Hepatic stellate cell (primary cell): Measurements from ENCODE around the gene SGCD.

Experiments used
- DNase-seq: peaks from one replicate; pipeline ENCODE4 v3.0.0; 2011; ENCODE audit warnings: low spot score

Gene SGCD

DNA sequence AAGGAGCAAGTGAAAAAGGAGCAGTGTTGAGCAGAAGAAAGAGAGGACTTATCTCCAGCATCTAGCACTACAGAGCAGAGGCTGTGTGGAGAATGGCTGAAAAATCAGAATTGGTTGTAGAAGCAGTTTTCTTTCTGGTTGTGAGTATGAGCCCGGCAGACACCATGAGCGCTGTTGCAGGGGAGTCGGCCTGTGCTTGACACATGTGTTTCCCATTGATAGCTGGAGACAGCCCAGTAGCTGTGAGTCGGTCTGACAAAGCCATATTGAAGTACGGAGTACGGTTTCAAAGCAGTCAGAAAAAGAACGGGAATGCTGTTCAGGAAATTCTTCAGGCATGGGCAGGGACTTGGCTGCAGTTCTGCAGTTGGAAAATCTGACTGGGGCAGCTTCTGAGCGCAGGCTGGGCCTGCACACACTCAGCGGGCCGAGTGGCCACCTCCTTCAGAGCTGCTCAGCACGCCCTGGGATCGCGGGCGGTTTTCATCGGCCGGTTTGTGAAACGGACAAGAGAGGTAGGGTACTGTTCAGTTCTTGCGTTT, at the start of gene SGCD:
Gene SGCD (plus strand): TSS at position 447 of the 542 bp plus-strand sequence.
- DNase-seq = no peak

DNA sequence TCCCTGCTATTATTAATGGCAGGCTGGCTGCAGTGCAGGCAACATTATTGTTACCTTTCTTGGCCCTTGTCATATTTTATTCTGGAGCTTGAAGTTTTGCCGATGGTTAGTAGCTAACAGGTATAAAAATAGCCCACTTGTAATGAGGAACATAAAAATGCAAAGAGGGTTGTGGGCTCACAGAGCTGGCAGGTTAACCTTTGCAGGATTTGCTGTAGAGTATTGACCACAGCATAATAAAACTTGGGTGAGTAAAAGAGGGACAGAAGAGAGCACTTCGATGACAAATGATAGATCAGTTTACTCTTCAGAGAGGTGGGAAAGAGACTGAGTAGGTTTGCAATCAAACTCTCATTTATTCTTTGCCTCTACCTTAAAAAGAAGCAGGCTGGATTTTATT, 49.7 kb upstream of the SGCD start:
- DNase-seq = no peak

DNA sequence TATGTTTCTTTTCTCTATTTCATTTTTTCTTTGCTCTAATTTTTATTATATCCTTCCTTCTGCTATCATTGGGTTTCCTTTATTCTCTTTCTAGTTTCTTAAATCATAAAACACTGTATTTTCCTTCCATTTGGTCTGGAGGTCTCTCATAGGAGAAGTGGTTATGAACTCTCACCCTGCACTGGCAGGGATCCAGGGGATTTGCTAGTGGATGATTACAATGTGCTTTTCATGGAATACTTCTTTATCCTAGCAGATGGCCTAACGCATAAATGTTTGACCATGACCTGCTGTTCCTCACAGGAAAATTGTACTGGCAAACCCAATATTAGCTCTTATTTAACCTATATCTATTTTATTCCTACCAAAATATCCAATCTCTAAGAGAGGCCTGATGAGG, 31.5 kb upstream of the SGCD start:
- DNase-seq = no peak

DNA sequence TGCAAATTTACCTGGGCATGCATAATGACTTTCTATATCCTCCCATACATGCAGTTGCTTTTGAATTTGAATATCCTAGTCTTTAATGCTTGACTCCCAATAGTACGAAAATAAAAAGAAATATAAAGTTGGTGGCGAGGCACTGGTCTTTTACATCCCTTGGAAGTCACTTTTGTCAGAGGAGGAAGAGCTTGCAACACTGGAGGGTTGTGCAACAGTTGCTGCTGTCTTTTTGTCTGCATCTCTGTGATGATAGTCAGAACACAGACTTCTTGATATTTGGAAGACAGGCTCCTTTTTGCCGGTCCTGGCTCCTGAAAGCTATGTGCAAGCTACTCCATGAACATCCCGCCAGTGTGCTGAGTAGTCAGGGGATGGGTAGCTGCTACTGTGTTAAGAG, 16.8 kb upstream of the SGCD start:
- no peak for DNase-seq

DNA sequence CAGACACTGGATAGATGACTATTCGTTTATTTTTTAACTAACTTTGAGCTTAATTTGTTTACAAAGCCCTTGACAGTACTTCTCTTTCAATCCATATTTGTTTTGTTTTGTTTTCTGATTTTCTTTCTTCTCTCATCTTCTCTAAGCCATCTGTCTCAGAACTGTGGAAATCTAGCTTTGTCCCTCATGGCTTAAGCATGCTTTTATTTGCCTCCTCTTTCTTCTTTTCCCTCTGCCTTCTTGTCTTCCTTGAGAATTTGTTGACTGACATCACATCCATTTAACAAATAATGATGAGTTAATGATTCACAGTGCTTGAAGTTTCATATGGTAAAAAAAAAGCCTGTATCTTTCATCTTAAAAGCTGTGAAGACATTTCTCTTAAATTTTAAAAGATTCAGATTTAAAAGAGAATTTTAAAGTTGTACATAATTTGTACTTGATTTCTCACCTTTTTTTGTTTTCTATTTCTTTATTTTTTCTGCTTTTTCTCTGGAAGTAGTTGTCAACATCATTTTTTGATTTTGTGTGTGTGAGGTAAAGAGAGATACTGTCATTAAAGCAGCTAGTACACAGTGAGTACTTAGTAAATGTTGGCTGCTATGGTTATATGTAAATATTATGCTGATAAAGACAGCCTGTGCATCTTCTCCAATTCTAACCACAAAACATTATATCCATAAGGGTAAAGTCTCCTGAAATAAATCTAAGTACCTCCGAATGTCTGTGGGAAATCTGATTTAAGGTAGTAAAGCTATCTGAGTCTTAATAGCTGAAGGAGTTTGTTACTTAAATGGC, 13.9 kb upstream of the SGCD start:
- DNase-seq = no peak

DNA sequence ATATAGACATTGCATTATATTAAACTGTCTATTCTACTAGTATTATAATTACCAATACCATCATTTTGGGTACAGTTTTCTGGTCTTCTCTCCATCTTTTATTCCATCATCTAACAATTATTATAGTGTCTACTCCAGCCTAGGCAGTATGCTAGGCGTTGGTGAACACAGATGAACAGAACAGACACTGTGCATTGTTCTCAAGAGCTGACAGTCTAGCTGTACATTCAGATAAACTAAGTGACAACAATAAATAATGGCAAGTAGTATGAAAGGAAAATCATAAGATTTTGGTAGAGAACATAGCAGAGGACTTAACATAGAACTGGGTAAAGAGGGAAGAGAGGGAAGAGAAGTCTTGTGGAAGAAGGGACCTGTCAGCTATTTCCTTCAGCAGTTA, 12.5 kb upstream of the SGCD start:
- DNase-seq = no peak

DNA sequence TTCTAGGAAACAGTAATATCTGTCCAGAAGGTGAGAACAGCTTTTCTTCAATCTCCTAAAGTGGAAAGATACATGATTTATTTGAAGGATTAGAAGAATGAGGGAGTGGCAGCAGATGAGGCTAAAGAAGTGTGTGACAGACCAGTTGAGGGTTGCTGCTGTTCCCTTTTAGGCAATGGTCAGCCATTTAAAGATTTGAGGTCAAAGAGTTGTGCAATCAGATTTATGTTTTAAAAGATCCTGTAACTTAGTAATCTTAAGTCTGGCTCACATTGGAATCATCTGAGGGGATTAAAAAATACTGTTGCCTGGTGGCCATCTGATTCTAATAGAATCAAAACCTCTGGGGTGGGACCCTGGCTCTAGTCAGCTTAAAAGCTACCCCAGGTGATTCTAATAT, 4.3 kb upstream of the SGCD start:
- no peak for DNase-seq

DNA sequence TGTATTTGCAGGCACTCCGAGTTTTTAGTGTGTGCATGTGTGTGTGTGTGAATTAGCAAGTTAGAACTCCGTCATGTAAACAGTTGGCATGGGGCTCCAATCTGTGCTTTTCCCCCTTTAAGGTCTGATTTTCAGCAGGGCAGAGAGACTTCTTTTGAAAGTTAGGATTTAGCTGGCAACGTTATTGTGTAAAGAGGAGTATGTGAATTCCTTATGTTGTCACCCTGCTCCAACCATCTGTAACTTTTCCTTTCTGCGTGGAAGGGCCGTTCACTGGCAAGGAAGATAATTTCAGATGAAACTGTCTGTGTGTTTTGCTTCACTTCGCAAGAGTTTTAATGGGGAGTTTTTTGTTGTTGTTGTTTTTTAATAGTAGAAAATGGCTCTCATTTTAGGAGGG, 332 bp downstream of the SGCD start:
- DNase-seq = no peak

DNA sequence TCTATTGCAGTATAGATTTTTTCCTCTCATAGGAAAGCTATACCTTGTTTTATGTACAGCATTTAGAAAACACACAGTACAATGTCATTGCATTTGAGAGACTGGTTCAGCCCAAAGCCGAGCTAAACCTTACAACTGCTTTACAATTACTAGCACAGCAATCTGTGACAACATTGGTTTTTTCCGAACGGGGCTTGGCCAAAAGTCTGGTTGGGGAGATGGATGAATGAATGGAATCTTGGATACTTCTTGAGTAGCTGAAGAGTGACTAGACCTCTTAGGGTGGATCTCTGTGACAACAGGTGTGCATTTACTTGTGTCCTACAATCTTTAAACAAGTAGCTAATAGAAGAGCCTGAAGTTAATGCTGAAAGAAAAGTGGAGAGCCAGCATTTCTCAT, 1.2 kb downstream of the SGCD start:
- no peak for DNase-seq

DNA sequence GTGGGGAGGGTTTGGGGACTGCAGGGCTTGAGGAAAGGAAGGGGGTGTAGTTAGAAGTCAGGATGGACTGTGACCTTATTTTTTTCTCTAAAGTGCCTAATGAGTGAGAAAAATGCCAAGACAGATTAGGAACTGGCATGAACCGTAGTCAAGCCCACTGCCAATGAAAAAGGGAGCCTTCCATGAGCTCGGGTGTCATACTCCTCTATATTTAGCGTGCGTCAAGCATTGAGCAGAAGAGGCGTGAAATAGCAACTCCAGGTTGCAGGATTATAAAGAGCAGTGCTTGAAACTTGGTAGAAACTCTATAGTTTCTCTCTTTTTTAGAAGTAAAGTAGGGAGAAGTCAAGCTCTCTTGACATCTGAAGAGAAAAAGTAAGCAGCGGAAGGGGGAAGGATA, 1.8 kb downstream of the SGCD start:
- no peak for DNase-seq

DNA sequence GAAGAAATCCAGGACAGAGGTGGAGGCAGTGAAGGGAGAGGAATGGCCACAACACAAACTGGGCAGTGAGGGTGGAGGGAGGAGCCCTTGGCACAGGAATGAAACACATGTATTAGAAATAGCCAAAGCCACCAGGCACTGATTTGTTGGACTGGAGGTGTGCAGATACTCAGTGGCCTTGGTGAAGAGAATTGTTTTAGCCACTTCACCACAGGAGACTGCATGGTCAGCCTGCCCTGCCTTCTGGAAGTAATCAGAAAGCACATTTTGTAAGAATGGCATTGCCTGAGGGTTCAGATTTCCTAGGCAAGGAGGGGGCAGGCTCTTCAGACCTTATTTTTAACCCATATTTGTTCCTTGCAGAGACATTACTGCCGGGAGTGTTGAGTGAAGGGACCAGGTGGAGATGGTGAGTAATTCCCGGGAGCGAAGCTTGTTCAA, 2.2 kb downstream of the SGCD start:
- DNase-seq = no peak

DNA sequence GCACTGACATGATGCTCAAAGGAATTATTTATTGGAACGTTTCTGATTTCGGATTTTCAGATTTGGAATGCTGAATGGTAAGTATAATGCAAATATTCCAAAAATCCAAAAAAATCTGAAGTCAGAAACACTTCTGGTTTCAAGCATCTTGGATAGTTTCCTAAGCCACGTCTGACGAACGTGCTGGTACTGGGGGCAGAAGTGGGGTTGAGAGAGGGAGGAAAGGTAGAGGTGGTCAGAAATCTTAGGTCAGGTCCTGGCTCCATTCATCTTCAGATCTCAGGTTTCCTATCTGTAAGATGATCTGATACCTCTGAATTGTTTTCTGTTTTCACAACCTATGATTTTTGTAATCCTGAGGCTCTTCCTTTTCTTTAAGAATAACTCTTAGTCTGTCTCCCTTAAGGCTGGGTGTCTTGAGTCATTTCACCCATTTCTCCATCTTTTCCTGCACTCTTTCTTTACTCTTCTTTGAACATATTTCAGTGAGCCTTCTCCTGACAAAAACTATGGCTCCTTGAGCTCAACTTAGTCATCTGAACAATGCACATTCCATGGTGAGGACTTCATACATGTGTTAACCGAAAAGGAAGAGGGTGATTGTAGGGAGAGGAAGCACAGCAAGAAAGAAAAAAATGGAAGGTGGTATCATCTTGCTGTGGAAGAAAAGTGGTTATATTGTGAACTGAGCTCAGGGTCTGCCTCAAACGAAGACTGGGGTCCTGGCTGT, 3.3 kb downstream of the SGCD start:
- DNase-seq = no peak

DNA sequence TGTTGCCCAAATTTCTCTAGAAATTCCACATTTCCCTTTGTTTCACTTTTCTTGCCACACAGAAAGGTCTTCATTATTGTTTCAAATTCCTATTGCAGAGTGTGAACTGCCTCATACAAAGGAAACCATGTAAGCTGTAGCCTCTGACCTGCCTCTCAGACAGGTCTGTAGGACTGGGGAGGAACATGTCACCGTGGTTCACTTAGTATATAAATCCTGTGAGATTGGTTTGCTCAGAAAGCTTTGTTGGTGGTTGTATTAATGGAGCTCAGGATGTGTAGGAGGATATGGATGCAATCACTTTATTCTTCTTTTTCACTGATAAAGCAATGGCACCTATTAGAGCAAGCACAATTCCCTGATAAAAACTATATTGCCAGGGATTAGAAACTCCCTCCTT, 4.2 kb downstream of the SGCD start:
- no peak for DNase-seq

DNA sequence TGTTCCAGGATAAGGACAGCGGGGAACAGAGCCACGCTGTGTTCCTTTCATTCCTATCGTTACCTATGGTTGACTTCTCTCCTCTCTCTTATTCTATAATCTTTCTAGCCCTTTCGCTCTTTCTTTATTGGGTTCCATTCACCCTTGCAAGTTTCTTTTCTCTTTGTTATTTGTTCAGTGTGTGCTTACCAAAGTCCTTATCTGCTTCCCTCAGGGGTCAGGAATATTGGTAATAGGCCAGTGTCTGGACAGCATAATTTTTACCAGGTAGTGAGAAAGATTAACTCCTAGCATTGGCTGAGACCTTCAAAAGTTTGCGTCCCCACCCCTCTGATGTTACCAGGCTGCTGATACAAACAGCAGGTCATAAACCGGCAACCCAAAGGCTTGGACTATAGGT, 4.9 kb downstream of the SGCD start:
- no peak for DNase-seq

DNA sequence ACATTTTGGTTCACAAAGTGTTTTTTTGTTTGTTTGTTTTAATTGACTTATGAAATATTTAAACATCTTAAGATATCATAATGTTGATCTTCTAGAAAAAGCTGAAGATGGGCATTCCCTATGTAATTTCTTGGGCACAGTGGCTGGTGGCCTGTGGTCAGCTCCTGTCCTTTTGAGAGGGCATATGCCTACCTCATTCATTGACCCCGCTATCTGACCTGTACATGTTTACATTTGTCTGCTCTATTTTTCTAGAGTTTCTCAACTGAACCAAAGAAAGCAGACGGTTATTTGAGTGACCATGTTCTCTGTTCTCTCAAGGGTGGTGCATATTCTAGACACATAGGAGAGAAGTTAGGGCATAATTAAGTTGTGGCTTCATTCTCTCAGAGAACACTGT, 5.3 kb downstream of the SGCD start:
- no peak for DNase-seq

DNA sequence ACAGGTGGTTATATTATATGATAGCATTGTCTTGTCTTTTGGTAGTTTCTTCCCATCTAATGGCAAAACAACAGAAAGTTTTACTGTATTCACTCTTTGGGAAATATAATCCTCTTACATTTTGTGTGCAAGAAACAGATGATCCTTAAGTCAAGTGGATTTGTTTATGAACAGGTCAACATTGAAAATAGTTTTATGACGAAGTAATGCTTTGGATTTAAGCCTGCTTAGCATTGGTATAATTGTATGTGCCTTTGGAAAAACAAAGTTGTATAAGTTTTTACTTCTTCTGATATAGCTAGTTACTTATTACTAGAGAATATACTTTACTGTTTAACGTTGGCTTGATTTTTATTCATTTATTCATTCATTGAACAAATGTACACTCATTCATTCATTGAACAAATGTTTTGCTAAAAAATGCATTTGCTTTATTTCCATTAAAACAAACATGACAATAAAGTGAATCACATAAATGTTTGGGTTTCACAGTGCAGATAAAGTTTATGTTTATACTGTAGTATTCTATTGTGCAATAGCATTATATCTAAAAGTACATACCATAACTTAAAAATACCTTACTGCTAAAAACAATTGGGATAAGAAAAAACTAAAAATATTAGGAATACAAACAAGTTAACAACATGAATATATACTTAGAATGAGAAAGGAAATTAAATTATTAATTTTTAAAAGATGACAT, 12.3 kb downstream of the SGCD start:
- no peak for DNase-seq

DNA sequence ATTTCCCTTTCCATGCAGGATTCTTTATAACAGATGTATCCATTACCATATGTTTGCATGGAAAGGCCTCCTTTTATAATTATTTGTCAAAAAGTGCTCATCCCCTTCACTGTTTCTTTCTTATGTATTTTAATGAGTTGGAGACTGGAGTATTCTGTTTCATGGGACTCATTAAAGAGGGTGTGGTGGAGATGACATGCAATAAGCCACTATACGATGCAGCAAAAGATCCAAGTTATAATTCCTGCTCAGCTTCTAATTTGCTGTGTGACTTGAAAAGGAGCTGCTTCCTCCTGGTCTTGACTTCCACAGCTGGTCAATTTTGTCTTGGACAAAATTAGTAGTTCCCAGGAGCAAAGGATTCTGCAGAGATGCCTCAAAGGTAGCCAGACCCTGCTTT, 13.9 kb downstream of the SGCD start:
- DNase-seq = no peak

DNA sequence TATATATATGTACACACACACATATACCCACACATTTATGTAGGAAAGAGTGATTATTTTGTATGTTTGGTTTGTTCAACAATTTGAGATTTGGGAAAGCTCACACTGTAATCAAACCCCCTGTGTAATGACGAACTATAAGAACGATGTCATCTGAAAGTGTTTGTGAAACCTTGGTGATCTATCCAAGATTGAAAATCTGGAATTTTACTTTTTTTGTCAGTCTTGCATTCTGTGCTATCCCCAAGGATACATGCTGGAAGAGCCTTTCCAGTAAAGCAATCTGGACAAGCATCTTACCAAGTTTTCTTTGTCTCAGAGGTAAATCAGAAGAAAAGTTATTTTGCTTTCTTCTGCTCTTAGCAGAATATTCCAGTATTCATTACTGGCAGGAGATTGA, 23.3 kb downstream of the SGCD start:
- no peak for DNase-seq

DNA sequence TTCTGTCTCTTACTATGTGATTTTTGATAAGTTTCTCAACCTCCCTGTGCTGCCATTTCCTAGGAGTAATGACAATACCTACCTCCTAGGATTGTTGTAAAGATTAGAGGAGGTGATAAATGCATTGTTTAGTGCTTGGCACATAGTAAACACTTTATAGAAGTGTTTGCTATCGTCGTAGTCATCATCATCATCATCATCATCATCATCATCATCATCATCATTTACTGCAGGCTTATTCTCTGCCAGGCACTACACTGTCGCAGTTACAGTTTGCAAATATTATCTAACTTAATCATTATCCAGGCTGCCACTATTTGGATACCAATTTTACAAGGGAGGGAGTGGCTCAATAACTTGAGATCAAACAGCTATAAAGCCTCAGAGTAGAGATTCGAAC, 24.5 kb downstream of the SGCD start:
- no peak for DNase-seq

DNA sequence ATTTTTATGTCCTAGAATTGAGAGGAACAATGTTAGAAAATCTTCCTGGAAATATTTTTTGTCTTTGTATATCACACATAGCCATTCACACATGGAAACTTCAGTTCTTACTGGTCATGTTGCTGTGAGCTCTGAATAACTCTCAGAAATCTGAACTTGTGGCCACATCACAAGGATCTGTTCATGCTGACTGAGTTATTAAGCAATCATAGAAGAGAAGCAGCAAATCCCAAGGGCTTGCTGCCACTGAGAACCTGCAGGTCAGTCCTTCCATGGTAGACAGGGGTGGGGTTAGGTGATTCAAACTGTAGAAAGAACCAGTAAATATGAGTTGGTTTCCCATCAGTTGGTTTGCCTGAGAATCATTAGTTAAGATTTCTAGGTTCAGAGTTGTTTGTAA, 27.6 kb downstream of the SGCD start:
- no peak for DNase-seq

DNA sequence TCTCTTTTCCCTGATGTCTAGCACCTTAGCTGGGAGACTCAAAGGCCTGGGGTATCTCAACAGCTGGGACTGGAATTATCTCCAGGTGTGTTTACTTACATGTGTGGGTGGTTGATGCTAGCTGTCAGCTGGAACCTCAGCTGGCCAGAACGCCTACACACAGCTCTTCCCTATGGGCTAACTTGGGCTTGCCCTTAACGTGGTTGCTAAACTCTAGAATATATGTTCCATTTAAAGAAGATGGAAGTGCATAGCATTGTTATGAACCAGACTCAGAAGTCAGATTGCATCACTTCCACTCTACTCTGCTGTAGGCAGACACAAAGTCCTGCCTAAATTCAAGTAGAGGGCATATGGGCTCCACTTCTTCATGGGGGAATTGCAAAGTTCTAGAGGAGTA, 29.3 kb downstream of the SGCD start:
- no peak for DNase-seq

DNA sequence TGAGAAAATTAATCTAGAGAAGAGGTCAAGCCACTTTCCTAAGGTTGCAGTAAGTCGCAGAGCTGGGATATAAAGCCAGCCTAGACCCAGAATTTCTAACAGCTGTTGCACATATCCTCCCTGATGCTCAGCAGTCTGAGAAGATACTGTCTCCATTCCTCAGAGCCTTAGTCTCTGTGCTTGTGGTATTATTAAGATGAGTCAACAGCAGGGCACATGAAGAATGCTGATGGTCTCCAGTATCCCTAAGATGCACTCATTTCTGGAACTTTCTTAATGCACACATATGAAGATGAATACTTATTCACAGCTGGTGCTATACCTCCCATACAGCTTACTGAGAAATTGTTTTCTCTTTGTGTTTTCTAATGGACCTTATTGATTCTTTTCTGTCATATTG, 32.5 kb downstream of the SGCD start:
- DNase-seq = no peak
